Stimulated activated CD8-positive, alpha-beta memory T cell treated with anti-CD3 and anti-CD28 coated beads, Interleukin-7, amount 100 ng/mL, for 4 hours (primary cell): ENCODE results near the gene SSH2.

Source experiments
- DNase-seq, 2 donors: peaks; one replicate each; pipeline ENCODE4 v3.0.0-alpha.2; 2020; ENCODE audit warnings: low read depth in 2 of 2

The SSH2 gene

GRCh38 chr17:29778956-29779811 lies 150.8 kb downstream of the SSH2 start:
- peak; percentile 70 to 73 for DNase-seq

GRCh38 chr17:29777663-29778062 lies 152.4 kb downstream of the SSH2 start:
- DNase-seq = no peak

- DNase-seq = no peak
Measured at GRCh38 chr17:29776026-29776425, 154.0 kb downstream of the SSH2 start.

GRCh38 chr17:29772981-29773380 lies 157.0 kb downstream of the SSH2 start:
- DNase-seq = no peak

- no peak for DNase-seq
Measured at GRCh38 chr17:29771546-29771945, 158.5 kb downstream of the SSH2 start.

GRCh38 chr17:29769225-29769624 lies 160.8 kb downstream of the SSH2 start:
- DNase-seq = no peak

GRCh38 chr17:29766796-29767327 lies 163.2 kb downstream of the SSH2 start:
- DNase-seq = no peak

GRCh38 chr17:29764748-29765147 lies 165.3 kb downstream of the SSH2 start:
- no peak for DNase-seq

- DNase-seq = no peak
Measured at GRCh38 chr17:29764217-29764616, 165.8 kb downstream of the SSH2 start.

- DNase-seq = no peak
Measured at GRCh38 chr17:29763273-29763672, 166.8 kb downstream of the SSH2 start.

- DNase-seq = peak; percentile 71 to 87
Measured at GRCh38 chr17:29761040-29761761, 168.8 kb downstream of the SSH2 start.

- DNase-seq = peak; percentile 43 to 46
Measured at GRCh38 chr17:29760279-29761039, 169.6 kb downstream of the SSH2 start.

GRCh38 chr17:29758255-29758654 lies 171.8 kb downstream of the SSH2 start:
- no peak for DNase-seq

- no peak for DNase-seq
Measured at GRCh38 chr17:29757788-29758187, 172.2 kb downstream of the SSH2 start.

GRCh38 chr17:29753845-29754439 lies 176.1 kb downstream of the SSH2 start:
- DNase-seq = no peak

- no peak for DNase-seq
Measured at GRCh38 chr17:29749045-29749825, 180.8 kb downstream of the SSH2 start.

- no peak for DNase-seq
Measured at GRCh38 chr17:29748400-29748799, 181.6 kb downstream of the SSH2 start.

- DNase-seq = no peak
Measured at GRCh38 chr17:29747660-29748059, 182.4 kb downstream of the SSH2 start.

GRCh38 chr17:29746669-29747068 lies 183.4 kb downstream of the SSH2 start:
- DNase-seq = no peak

- DNase-seq = no peak
Measured at GRCh38 chr17:29744121-29744520, 185.9 kb downstream of the SSH2 start.

GRCh38 chr17:29742210-29742513 lies 187.9 kb downstream of the SSH2 start:
- DNase-seq = no peak
